SH-SY5Y (cell line): ENCODE results near the gene GAPT.

Experiments used
- GATA2 ChIP-seq: IDR thresholded peaks from 2 replicates; pipeline ENCODE4 v1.6.1; 2011; ENCODE audit warnings: mild to moderate bottlenecking, low read depth, low read length
- GATA3 ChIP-seq: IDR thresholded peaks from 2 replicates; pipeline ENCODE4 v1.6.1; 2011; ENCODE audit warnings: low read depth, mild to moderate bottlenecking, low read length, moderate library complexity

DNA sequence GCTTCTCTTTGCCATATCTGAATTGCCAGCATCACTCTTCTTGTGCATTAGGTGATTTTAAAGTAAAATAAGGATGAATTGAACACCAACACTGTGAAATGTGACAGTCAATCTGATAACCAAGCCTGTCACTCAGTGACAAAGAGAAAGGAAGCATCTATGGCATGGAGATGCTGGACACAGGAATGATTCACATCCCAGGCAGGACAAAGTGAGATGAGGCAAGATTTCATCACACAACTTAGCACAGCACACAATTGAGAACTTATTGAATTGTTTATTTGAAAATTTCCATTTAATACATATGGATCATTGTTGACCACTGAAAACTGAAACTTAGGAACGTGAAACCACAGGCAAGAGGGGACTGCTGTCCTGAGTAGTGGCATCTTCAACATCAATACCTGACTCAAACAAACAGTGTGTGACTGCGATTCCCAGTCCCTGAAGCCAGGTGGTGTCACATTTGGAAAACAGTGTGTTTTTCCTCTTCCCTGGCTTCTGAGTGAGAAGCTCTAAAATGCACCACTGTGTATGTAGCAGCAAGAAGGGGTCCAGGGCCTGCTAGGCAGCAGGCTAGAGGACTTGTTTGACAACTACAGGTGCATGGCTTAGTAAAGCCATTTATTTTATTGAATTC, 10.7 kb downstream of the GAPT start:
- TF ChIP-seq GATA2, result no peak
- no peak for TF ChIP-seq GATA3
